ENCODE results near the gene CSF2. TPM values are rescaled to one million over a fixed set of nuclear protein-coding genes. Genes with fewer than 3 reads are reported as not detected.

Gene CSF2
- polyA plus RNA-seq, 1 of the 3 experiments (the other 2 are of a cell fraction), result 0.97 TPM

GRCh38 chr5:132065951-132066701 lies 7.5 kb upstream of the CSF2 start (continued):
- no peak for TF ChIP-seq GABPA (IDR thresholded peaks at IDR 0.05; ENCODE audit: low read depth)

- Histone ChIP-seq H3K27me3 (ENCODE audit: insufficient read depth) (no peaks in the 10 kb centered on the region), H3K9ac (no peak overlapping the region), H3K4me3 (ENCODE audit: low read depth in 2 of 2, low read length in 1 of 2) (no peak overlapping the region), H3K9me2 (no peaks in the 10 kb centered on the region), H3K79me2 (ENCODE audit: insufficient read depth) (no peaks in the 10 kb centered on the region), H2AFZ (ENCODE audit: low read depth) (no peak overlapping the region), H3K27ac (ENCODE audit: low read depth in 2 of 2, low read length in 1 of 2) (no peak overlapping the region), H3F3A (replicated peaks; ENCODE audit: insufficient read depth) (no peaks in the 10 kb centered on the region), H4K20me1 (ENCODE audit: insufficient read depth) (no peaks in the 10 kb centered on the region), H3K4me1 (ENCODE audit: control insufficient read depth in 1 of 2, insufficient read depth in 2 of 2, low read depth in 1 of 2, low read length in 1 of 2) (no peaks in the 10 kb centered on the region), H3K36me3 (replicated peaks in 1 of 2; ENCODE audit: control insufficient read depth in 1 of 2, insufficient read depth in 2 of 2, low read length in 1 of 2) (no peaks in the 10 kb centered on the region), H3K9me3 (no peaks in the 10 kb centered on the region), H3K4me2 (no peak overlapping the region)
- no peak for TF ChIP-seq REST (IDR thresholded peaks at IDR 0.05; ENCODE audit: low read depth, low read length)
- no peak for TF ChIP-seq SIN3A (IDR thresholded peaks at IDR 0.05; ENCODE audit: borderline replicate concordance, low read depth, low read length)
- no peak for TF ChIP-seq CTCF (IDR thresholded peaks at IDR 0.05)
- TF ChIP-seq POLR2AphosphoS5 (IDR thresholded peaks at IDR 0.05; ENCODE audit: low read depth, low read length), result no peak
- no peak for TF ChIP-seq RAD21 (IDR thresholded peaks at IDR 0.05; ENCODE audit: low read length)
- TF ChIP-seq MXI1 (IDR thresholded peaks at IDR 0.05; ENCODE audit: low read depth, low read length), result no peak
- no peak for TF ChIP-seq PBX3 (IDR thresholded peaks at IDR 0.05)
- no peak for TF ChIP-seq FOSL2 (IDR thresholded peaks at IDR 0.05; ENCODE audit: borderline replicate concordance, low read depth)
- no peak for TF ChIP-seq MAX (IDR thresholded peaks at IDR 0.05; ENCODE audit: low read depth)
- 90% methylated on average over 4 of the region's 4 CpGs for WGBS (ENCODE audit: low lambda C conversion rate)
- ChIA-PET CTCF (interaction anchor here (1.0 to 6.5 kb wide), 2 partner anchors 434 to 479 kb away, joined by 4 to 67 read pairs; no protein-coding TSS in a partner anchor), POLR2A (no interaction called here)
- DNase-seq, result no peak
Observed at GRCh38 chr5:132066871-132067270, 6.7 kb upstream of the CSF2 start.
